Pons (tissue), 1 donor: ENCODE measurements around the gene ANKRD9.
"Not testable (repeated sequence)": the region's sequence is repeated elsewhere in the genome, so short reads cannot be mapped to it uniquely, and the experiment has no call there.

Experiments used
- DNase-seq: peaks from one replicate; pipeline ENCODE4 v3.0.0-alpha.2; 2016; ENCODE audit warnings: low spot score

Gene ANKRD9

DNA sequence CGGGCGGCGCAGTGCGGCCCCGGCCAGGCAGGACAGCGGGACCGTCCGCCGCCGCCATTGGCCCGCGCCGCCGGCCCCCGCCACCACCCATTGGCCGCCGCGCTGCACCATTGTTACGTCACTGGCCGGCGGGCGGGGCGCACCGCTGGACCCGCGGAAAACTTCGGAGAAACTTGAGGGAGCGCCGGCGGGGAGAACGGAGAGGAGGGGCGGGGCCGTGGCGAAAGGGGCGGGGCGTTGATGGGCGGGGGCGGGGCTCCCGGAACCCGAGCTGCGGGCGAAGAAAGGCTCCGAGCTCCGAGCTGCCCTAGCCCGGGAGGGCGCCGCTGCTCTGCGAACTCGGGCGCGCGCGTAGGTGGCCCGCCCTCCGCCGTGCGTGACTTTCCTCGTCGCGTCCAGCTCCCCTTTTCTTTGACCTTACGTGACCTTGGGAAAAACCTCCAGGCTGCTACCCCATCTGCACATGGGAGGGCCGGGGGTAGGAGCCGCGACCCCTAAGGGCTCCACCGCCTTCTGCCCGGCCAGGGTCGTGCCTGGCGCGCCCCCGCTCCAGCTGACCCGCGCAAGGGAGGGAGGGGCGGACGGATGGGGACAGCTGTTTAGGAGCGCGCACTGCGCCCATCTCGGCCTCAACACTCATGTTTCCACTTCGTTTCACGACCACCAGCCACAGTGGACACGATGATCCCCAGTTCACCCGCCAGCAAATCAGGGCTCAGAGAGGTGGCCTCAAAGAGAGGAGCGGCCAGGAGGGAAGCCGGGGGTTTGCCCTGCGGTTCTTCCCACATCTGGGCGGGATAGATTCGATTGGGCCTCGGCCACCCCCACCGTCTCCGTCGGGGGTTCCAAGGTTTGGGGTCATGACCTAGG lies at the start of gene ANKRD9:
Gene ANKRD9, minus strand, starts transcription at position 31 of the 870 bp plus-strand sequence. CDS start 1,887 bp downstream, outside the sequence.
- DNase-seq = peak; percentile 75

DNA sequence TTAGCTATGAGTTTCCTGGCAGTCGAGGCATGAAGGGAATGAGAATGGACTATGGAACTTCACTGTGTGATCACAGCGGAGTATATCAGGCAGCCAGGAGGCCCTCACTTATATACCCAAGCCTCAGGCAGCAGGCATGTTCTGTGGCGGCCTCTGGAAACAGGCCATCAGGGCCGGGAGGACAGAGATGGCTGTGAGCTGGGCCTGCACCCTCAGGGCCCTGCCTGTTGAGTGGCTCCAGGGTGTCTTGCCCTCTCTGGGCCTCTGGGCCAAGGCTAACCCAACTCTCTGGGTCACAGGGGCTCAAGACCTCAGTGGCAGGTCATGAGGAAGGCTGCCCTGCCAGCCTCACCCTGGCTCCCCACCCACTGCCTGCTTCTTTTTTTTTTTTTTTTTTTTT lies 49.0 kb upstream of the ANKRD9 start:
- no peak for DNase-seq

DNA sequence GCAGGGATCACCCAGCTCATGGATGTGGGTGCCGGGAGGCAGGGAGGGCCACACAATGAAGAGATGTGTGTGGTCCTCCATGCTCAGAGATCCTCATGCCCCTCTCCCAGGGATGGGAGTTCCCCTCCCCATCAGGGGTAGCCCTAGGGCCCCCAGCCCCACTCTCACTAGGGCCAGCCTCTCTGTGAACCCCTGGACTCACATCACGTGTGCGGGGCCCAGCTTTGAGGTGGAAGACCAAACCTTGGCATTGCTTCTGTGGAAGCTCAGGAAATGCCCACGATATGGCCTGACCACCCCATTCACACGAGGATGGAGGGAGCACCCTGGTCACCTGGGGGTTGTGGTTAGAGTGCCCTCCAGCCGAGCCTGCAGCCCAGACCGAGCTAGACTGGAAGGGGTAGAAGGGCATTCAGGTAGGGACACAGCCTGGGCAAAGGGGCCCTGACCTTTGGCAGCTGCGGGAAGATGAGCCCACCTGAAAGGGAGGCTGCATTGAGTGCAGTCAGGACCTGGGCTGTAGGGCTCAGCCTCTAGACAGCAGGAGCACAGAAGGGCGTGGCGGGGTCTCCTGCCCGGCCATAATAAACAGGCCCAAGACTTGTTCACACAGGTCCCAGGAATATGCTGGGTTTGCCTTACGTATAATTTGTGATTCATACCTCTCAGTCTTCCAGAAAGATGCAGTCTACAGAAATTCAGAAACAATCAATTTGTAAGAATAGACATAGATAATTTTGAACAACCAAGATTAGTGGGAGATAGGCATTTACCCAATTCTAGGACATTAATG lies 48.1 kb upstream of the ANKRD9 start:
- DNase-seq = no peak

DNA sequence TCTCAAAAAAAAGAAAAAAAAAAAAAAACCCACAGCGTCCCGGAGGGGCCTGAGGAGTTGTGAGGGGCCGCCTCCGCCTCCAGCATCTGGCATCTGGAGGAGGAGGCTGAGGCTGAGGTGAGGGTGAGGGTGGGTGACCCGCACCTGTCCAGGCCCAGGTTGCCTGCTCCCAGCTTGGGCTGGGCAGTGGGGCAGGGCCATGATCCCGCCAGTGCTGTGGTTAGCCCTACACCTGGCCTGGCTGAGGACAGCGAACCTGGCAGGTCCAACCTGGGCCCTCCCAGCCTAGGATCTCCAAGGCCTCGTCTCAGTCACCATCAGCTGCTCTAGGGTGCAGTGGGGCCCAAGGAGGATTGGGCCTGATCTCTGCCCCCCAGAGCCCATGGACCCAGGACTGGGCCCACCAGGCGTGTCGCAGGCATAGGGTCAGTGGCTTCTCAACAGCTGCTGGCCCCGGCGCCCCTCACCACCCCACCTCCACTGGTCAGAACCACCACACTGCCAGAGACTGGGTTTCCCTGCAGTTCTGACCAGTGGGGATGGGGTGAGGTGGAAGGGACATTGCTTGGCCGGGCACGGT lies 46.6 kb upstream of the ANKRD9 start:
- DNase-seq = no peak

- DNase-seq = no peak
Measured at GRCh38 chr14:102554821-102555819, 45.5 kb upstream of the ANKRD9 start.

DNA sequence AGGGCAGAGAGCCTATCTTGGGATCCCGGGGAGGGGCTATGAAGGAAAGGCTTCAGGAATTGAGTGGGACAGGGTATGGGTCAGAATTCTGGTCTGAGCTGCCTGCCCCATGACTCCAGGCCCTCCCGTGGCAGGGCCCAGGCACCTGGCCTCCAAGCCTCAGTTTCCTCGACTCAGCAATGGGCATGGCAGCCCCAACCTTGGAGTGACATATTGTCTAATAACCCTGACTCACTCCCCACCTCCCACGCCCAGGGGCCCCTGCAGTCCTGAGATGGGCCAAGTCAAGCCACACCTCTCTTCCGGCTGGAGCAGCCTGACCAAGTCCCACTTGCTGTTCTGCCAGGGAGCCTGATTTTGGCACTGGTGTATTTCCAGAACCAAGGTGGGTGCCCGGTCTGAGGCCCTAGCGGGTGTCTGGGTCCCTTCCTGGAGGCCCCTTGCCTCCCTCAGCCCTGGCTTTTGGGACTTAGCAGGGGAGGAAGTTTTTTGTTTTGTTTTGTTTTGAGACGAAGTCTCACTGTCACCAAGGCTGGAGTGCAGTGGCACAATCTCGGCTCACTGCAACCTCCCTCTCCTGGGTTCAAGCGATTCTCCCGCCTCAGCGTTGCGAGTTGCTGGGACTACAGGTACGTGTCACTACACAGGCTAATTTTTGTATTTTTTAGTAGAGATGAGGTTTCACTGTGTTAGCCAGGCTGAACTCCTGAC lies 42.6 kb upstream of the ANKRD9 start:
- no peak for DNase-seq

GRCh38 chr14:102550927-102551401 lies 41.4 kb upstream of the ANKRD9 start:
- DNase-seq = not testable (repeated sequence)

DNA sequence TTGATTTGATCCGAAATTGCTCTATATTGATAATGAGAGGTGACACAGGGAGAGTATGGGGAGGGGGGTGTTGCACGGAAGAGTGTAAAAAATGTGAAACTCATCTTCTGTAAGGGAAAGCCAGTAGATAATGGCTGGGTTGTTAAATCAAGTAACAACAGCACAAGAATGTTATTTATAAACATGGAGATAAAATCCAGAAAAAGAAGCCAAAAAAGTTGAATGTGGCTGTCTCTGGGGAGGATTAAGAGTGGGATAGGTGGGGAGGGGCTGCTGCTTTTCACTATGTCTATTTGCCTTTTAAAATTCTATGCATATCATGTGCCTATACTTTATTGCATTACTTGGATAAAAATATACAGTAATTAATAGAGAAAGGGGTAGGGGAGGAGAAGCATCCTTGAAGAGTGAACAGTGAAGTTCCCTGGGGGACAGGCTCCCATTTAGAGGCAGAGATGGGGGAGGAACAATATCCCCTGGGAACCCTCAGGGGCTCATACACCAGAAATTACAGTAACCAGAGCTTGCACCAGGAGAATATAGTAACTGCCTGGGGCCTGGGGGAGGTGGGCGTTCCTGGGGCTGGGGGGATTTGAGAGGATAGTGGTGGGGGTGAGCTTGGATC lies 39.2 kb upstream of the ANKRD9 start:
- DNase-seq = no peak

- DNase-seq = no peak
Measured at GRCh38 chr14:102545461-102546265, 36.1 kb upstream of the ANKRD9 start.

DNA sequence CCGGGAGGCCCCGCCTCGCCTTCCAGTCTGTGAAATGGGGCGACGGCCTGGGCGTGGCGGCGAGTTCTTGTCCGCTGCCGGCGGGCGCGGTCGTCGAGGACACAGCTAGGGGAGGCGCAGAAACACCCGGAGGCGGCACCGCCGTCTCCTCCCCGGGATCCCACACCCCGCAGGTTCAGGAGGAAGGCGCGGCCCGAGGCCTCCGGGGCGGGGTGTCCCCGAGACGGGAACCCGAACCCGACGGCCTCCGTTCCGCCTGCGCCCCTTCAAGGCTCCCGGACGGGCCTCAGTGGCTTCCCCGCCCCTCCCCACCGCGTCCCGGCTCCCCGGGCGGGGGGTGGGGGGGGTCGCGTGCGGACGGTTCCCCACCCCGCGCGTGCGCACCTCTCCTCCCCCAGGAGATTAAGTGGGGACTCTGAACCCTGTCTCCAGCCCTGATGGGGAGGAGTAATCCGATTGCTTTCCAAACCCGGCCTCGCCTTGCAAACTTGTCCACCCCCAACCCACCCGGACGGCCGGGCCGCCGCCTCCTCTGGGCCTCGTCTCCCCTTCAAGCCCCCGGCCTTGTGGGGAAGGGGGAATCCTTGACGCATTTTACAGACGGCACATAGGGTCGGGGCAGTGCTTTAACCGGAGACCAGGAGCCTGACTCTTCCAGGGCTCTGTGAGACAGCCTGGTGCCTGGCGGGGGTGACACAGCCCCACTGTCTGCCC lies 35.3 kb upstream of the ANKRD9 start:
- no peak for DNase-seq

- DNase-seq = no peak
Measured at GRCh38 chr14:102544046-102544746, 34.6 kb upstream of the ANKRD9 start.

GRCh38 chr14:102541771-102542170 lies 32.2 kb upstream of the ANKRD9 start:
- no peak for DNase-seq

GRCh38 chr14:102541029-102541491 lies 31.5 kb upstream of the ANKRD9 start:
- DNase-seq = not testable (repeated sequence)

- no peak for DNase-seq
Measured at GRCh38 chr14:102540315-102541028, 30.9 kb upstream of the ANKRD9 start.

DNA sequence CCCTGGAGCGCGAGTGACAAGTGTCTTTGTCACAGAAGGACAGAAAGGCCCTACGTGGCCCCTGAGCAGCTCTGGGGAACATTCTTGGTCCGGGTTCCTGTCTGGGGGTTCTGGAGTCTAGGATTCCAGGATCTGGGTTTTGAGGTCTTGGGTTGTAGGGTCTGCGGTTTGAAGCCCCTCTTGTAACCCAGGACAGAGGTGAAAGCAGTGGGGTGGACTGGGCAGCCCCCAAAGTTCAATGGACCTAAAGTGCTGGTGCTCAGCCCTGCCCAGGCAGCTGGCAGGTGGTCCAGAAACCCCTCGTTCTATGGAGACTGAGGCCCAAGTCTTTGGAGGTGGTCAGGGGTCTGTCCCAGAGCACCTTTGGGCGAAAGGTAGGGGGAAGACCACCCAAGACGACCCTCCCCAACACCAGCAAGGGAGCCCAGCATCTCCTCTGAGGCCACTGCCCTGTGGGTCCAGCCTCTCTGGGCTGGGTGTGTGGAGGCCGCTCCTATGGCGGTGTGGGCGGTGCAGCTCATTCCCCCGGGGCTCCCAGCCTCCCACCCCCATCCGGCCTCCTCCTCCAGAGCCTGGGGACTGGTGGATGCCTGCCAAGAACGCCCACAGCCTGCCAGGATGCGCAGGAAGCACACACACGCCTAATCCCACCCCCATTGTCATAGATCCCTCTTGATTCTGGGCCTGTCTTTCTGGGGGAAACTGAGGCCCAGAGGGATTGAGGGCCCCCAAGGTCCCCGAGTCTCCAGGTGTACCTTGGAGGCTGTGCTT lies 30.2 kb upstream of the ANKRD9 start:
- DNase-seq = no peak
